Myocyte (in vitro differentiated cells): Measurements from ENCODE around the gene MRPL58. TPM values are rescaled to one million over a fixed set of nuclear protein-coding genes. Genes with fewer than 3 reads are reported as not detected.

Experiments
- total RNA-seq: library from RNA; depleted of rRNA; stranded (reverse); fragments of >200 nt; gene quantifications from 2 replicates; pipeline ENCODE4 v1.2.3, GENCODE V29; 2014

MRPL58 gene
- total RNA-seq, 1 donor from 2014 or later, result 34.8 TPM

Other genes starting within 250 kb of the MRPL58 start
- 47.7 and 50.4 TPM in 2 replicates for gene NAT9, start 236.3 kb upstream of the MRPL58 start, total RNA-seq
- gene GRIN2C, start 152.8 kb upstream of the MRPL58 start, total RNA-seq, result 0.05 TPM in 1 of 2 replicates, not detected in the other
- gene FDXR, start 139.7 kb upstream of the MRPL58 start, total RNA-seq, result 7.9 and 11.7 TPM in 2 replicates
- gene FADS6, start 119.0 kb upstream of the MRPL58 start, total RNA-seq, result not detected in 2 replicates
- not detected in 2 replicates for gene USH1G, start 89.4 kb upstream of the MRPL58 start, total RNA-seq
- not detected in 2 replicates for gene OTOP2, start 88.4 kb upstream of the MRPL58 start, total RNA-seq
- not detected in 2 replicates for gene OTOP3, start 76.8 kb upstream of the MRPL58 start, total RNA-seq
- gene HID1, start 39.9 kb upstream of the MRPL58 start, total RNA-seq, result 0.83 and 3.0 TPM in 2 replicates
- 22.5 and 23.6 TPM in 2 replicates for gene CDR2L, start 25.0 kb upstream of the MRPL58 start, total RNA-seq
- gene ATP5PD, start 34.3 kb downstream of the MRPL58 start, total RNA-seq, result 278 and 305 TPM in 2 replicates
- gene KCTD2, start 34.6 kb downstream of the MRPL58 start, total RNA-seq, result 18.4 and 20.6 TPM in 2 replicates
- gene SLC16A5, start 75.3 kb downstream of the MRPL58 start, total RNA-seq, result 0.88 and 1.6 TPM in 2 replicates
- gene ARMC7, start 97.3 kb downstream of the MRPL58 start, total RNA-seq, result 3.6 and 4.4 TPM in 2 replicates
- 64.4 and 70.8 TPM in 2 replicates for gene NT5C, start 119.1 kb downstream of the MRPL58 start, total RNA-seq
- 469 and 635 TPM in 2 replicates for gene JPT1, start 141.8 kb downstream of the MRPL58 start, total RNA-seq
- 62.2 and 66.8 TPM in 2 replicates for gene SUMO2, start 170.3 kb downstream of the MRPL58 start, total RNA-seq
- gene NUP85, start 193.0 kb downstream of the MRPL58 start, total RNA-seq, result 20.1 and 26.1 TPM in 2 replicates
- 18.9 and 22.2 TPM in 2 replicates for gene GGA3, start 248.9 kb downstream of the MRPL58 start, total RNA-seq
- gene MRPS7, start 249.2 kb downstream of the MRPL58 start, total RNA-seq, result 57.2 and 65.1 TPM in 2 replicates